Transverse colon (tissue), 4 donors: Measurements from ENCODE around the gene TRRAP. TPM values are rescaled to one million over a fixed set of nuclear protein-coding genes. Genes with fewer than 3 reads are reported as not detected.

ENCODE experiments used
- DNase-seq: peaks from one replicate; pipeline ENCODE4 v3.0.0-alpha.2; 2019
- H3K27ac ChIP-seq, 4 donors: fragments of 200-600 bp; sonication (generic); 2 replicates each; pipeline ENCODE4 v1.5.1; 2016 to 2018; ENCODE audit warnings: inconsistent platforms in 4 of 4
- H3K27me3 ChIP-seq: fragments of 200-600 bp; sonication (generic); 2 replicates; pipeline ENCODE4 v1.5.1; 2017; ENCODE audit warnings: inconsistent platforms
- H3K36me3 ChIP-seq, 4 donors: fragments of 200-600 bp; sonication (generic); 2 replicates each; pipeline ENCODE4 v1.5.1; 2017 to 2019; ENCODE audit warnings: inconsistent platforms in 4 of 4
- H3K4me1 ChIP-seq, 4 donors: fragments of 200-600 bp; sonication (generic); 2 replicates each; pipeline ENCODE4 v1.5.1; 2017 to 2020; ENCODE audit warnings: inconsistent platforms in 4 of 4
- H3K4me3 ChIP-seq, 4 donors: fragments of 200-600 bp; sonication (generic); 1 replicate in 1 of 4; 2 replicates in 3 of 4; pipeline versions ENCODE4 v1.5.1 to v1.6.1; 2017 to 2019; ENCODE audit warnings: inconsistent platforms in 4 of 4
- H3K9me3 ChIP-seq, 2 donors: fragments of 200-600 bp; sonication (generic); 2 replicates each; pipeline ENCODE4 v1.5.1; 2017 to 2019; ENCODE audit warnings: inconsistent platforms in 2 of 2
- CTCF ChIP-seq, 5 experiments: fragments of 200-600 bp in 3 of 5; fragments of 450-650 bp in 2 of 5; sonication (generic) in 3 of 5; IDR thresholded peaks; 1 replicate in 2 of 5; 2 replicates in 3 of 5; pipeline ENCODE4 v1.5.1; 2016 to 2017; ENCODE audit warnings: antibody characterized with exemption in 5 of 5, inconsistent platforms in 3 of 5, mild to moderate bottlenecking in 2 of 5, moderate library complexity in 1 of 5
- EP300 ChIP-seq: sonication (generic); formaldehyde crosslinking; IDR thresholded peaks from one replicate; pipeline ENCODE4 v1.6.1; 2017; ENCODE audit warnings: antibody characterized with exemption, low read depth
- POLR2A ChIP-seq: fragments of 450-650 bp; IDR thresholded peaks from one replicate; pipeline ENCODE4 v1.6.1; 2016; ENCODE audit warnings: antibody characterized with exemption, mild to moderate bottlenecking, moderate library complexity
- POLR2AphosphoS5 ChIP-seq, 3 donors: sonication (generic); formaldehyde crosslinking; IDR thresholded peaks; one replicate each; pipeline ENCODE4 v1.6.1; 2016; ENCODE audit warnings: antibody characterized with exemption in 3 of 3
- WGBS, 2 donors: methylation state at CpG; one replicate each; pipeline ENCODE4 v1.1.5; 2018; ENCODE audit warnings: low coverage in 1 of 2; 5-methylcytosine and 5-hydroxymethylcytosine counted together
- in situ Hi-C, 4 donors: fragments of 200-750 bp; cut with MboI; loops; one replicate each; pipeline versions ENCODE4 v1.15.0 to v1.15.1; 2017; ENCODE audit warnings: low sequenced_read_pairs in 3 of 4, low pct_ligation_motif_present in 1 of 4, low pct_unique_long_range_greater_than_20kb in 1 of 4
- intact Hi-C: fragments of 100-400 bp; cut with DNase I; formaldehyde crosslinking; loops from one replicate; pipeline ENCODE4 v1.15.1; 2023; ENCODE audit warnings: low total_unique reads
- total RNA-seq, 4 donors: library from RNA; depleted of rRNA; stranded (reverse); fragments of >200 nt; gene quantifications; one replicate each; pipeline ENCODE4 v1.1.0, GENCODE V29; 2016

The TRRAP gene
- total RNA-seq, 4 donors from 2014 or later, result 27.3 to 73.3 (median 38.0) TPM

- peaks cover 0 to 36% (median 17%) of the 10 kb centered on the region in 4 donors for H3K36me3 ChIP-seq
- in situ Hi-C loops (no loop called here), intact Hi-C loops (no loop called here)
- peaks cover 3 to 13% (median 9%) of the 10 kb centered on the region in 4 donors for H3K4me1 ChIP-seq
- H3K4me3 ChIP-seq, result no peak overlapping the region
- H3K27me3 ChIP-seq, result no peaks in the 10 kb centered on the region
- H3K27ac ChIP-seq, result no peak overlapping the region
- TF ChIP-seq POLR2AphosphoS5 (IDR thresholded peaks at IDR 0.05) (no peak), CTCF (IDR thresholded peaks at IDR 0.05) (no peak), POLR2A (no peak), EP300 (no peak)
- H3K9me3 ChIP-seq, result no peaks in the 10 kb centered on the region
- DNase-seq, result no peak
- 93% methylated on average over 4 of the region's 4 CpGs; no CpG with 5 or more reads in 1 of the 2 donors for WGBS, 2 donors
These were observed 6.1 kb downstream of the TRRAP start for GRCh38 chr7:98884416-98884815.

DNA sequence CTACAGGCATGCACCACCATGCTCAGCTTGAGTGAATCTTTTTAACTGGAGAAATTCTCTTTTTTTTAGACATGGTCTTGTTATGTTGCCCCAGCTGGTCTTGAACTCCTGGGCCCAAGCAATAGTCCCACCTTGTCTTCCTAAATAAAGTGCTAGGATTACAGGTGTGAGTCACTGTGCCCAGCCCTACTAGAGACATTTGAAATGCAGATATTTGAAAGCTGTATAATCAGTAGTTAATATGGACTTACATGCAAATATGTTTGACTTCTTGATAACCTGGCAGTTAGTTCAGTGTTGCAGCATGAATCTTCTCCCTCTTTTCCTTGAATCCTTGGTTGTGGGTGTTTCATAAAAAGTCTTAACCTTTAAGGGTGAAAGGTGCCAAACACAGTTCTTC, 8.7 kb downstream of the TRRAP start:
- no peak overlapping the region for H3K27ac ChIP-seq
- peaks cover 0 to 43% (median 18%) of the 10 kb centered on the region in 4 donors for H3K36me3 ChIP-seq
- DNase-seq, result no peak
- no peaks in the 10 kb centered on the region for H3K27me3 ChIP-seq
- no peak for TF ChIP-seq POLR2A
- no peak for TF ChIP-seq CTCF (IDR thresholded peaks at IDR 0.05)
- TF ChIP-seq EP300, result no peak
- no peak for TF ChIP-seq POLR2AphosphoS5 (IDR thresholded peaks at IDR 0.05)
- no peaks in the 10 kb centered on the region for H3K9me3 ChIP-seq
- in situ Hi-C loops (no loop called here), intact Hi-C loops (no loop called here)
- no peak overlapping the region for H3K4me3 ChIP-seq
- H3K4me1 ChIP-seq, result no peaks in the 10 kb centered on the region

- Histone ChIP-seq H3K27ac (no peak overlapping the region), H3K4me3 (no peak overlapping the region), H3K4me1 (no peaks in the 10 kb centered on the region), H3K27me3 (no peaks in the 10 kb centered on the region), H3K36me3 (peaks cover 0 to 71% (median 27%) of the 10 kb centered on the region in 4 donors), H3K9me3 (no peaks in the 10 kb centered on the region)
- in situ Hi-C loops (no loop called here), intact Hi-C loops (no loop called here)
- no peak for TF ChIP-seq CTCF (IDR thresholded peaks at IDR 0.05)
- TF ChIP-seq POLR2A, result no peak
- WGBS, 2 donors, result 94 to 96% methylated on average over 7 of the region's 7 CpGs
- no peak for DNase-seq
These were observed 14.3 kb downstream of the TRRAP start for GRCh38 chr7:98892609-98893008.

- Histone ChIP-seq H3K27ac (no peak overlapping the region), H3K4me3 (no peak overlapping the region), H3K4me1 (no peaks in the 10 kb centered on the region), H3K27me3 (no peaks in the 10 kb centered on the region), H3K9me3 (no peaks in the 10 kb centered on the region), H3K36me3 (peaks cover 0 to 80% (median 37%) of the 10 kb centered on the region in 4 donors)
- TF ChIP-seq POLR2AphosphoS5 (IDR thresholded peaks at IDR 0.05), result no peak
- no peak for TF ChIP-seq POLR2A
- TF ChIP-seq CTCF (IDR thresholded peaks at IDR 0.05), result no peak
- TF ChIP-seq EP300, result no peak
- intact Hi-C loops, result no loop called here
- 94 to 98% methylated on average over 5 to 7 of the region's 7 CpGs for WGBS, 2 donors
- DNase-seq, result no peak
- in situ Hi-C loops, result no loop called here
These were observed 21.5 kb downstream of the TRRAP start for GRCh38 chr7:98899816-98900215.
